HL-60 (cell line): ENCODE data around the gene ZNF184.

Experiments
- DNase-seq, 2 experiments: peaks; one replicate each; pipeline ENCODE4 v3.0.0-alpha.2; 2010 to 2020; ENCODE audit warnings: low read depth in 1 of 2, low spot score in 1 of 2
- H3K27ac ChIP-seq: fragments of 250-450 bp; sonication (Bioruptor Pico); replicated peaks from 2 replicates; pipeline ENCODE4 v1.5.1; 2020; ENCODE audit warnings: mild to moderate bottlenecking, moderate library complexity
- H3K27me3 ChIP-seq: fragments of 250-450 bp; sonication (Bioruptor Pico); 2 replicates; pipeline ENCODE4 v1.5.1; 2021; ENCODE audit warnings: mild to moderate bottlenecking, moderate library complexity; ENCODE audit not compliant: insufficient read depth, poor library complexity, severe bottlenecking
- H3K4me3 ChIP-seq: replicated peaks from 2 replicates; pipeline ENCODE4 v1.5.1; 2011; ENCODE audit warnings: mild to moderate bottlenecking, control low read depth, low read length; ENCODE audit not compliant: insufficient read depth
- CTCF ChIP-seq: IDR thresholded peaks from one replicate; pipeline ENCODE4 v1.5.1; 2011; ENCODE audit warnings: low read length, control low read depth, inconsistent platforms; ENCODE audit not compliant: insufficient read depth
- GABPA ChIP-seq: IDR thresholded peaks from 2 replicates; pipeline ENCODE4 v1.6.1; 2012; ENCODE audit warnings: low read depth
- POLR2AphosphoS5 ChIP-seq: IDR thresholded peaks from 2 replicates; pipeline ENCODE4 v1.6.1; 2012; ENCODE audit warnings: low read depth
- SPI1 ChIP-seq: IDR thresholded peaks from 2 replicates; pipeline ENCODE4 v1.6.1; 2012; ENCODE audit warnings: low read depth, mild to moderate bottlenecking, borderline replicate concordance
- TF ChIP-seq, protein P1 (sequence below): IDR thresholded peaks from 2 replicates; pipeline ENCODE4 v1.6.1; 2012; ENCODE audit warnings: low read depth; ENCODE audit not compliant: insufficient replicate concordance

ZNF184 gene

DNA sequence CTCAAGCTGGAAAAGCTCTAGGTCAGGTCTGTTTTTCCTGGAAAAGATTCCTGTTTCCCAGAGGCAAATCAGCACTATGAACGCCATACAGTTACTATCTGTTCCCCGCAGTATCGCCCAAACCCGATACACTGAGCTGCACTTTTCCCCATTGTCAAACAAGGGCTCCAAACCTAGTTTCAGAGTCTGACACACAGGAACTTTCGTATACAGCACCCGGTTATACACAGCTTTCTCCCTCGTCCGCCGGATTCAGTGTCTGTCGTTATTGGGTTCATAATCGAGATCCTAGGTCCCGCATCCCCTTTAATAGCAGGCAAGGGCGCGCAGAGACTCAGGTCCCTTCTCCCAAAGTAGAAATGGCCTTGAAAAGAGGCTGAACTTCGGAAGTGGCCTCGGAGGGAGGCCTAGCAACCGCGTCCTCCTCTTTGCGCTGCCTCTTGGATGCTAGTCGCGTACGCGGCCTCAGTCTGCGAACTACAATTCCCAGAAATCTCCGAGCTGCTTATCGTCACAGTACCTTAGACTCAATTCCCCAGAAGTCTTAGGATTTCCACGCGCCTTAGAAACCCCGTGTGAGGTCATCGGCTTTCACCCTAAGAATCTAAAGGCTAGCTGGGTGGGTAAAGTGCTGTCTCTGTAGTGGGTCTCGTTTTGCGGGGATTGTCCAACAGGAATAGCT lies 50.1 kb downstream of the ZNF184 start:
- Histone ChIP-seq H3K27ac (no peak overlapping the region), H3K27me3 (no peaks in the 10 kb centered on the region), H3K4me3 (no peak overlapping the region)
- TF ChIP-seq, protein P1, sequence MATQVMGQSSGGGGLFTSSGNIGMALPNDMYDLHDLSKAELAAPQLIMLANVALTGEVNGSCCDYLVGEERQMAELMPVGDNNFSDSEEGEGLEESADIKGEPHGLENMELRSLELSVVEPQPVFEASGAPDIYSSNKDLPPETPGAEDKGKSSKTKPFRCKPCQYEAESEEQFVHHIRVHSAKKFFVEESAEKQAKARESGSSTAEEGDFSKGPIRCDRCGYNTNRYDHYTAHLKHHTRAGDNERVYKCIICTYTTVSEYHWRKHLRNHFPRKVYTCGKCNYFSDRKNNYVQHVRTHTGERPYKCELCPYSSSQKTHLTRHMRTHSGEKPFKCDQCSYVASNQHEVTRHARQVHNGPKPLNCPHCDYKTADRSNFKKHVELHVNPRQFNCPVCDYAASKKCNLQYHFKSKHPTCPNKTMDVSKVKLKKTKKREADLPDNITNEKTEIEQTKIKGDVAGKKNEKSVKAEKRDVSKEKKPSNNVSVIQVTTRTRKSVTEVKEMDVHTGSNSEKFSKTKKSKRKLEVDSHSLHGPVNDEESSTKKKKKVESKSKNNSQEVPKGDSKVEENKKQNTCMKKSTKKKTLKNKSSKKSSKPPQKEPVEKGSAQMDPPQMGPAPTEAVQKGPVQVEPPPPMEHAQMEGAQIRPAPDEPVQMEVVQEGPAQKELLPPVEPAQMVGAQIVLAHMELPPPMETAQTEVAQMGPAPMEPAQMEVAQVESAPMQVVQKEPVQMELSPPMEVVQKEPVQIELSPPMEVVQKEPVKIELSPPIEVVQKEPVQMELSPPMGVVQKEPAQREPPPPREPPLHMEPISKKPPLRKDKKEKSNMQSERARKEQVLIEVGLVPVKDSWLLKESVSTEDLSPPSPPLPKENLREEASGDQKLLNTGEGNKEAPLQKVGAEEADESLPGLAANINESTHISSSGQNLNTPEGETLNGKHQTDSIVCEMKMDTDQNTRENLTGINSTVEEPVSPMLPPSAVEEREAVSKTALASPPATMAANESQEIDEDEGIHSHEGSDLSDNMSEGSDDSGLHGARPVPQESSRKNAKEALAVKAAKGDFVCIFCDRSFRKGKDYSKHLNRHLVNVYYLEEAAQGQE = no peak
- TF ChIP-seq GABPA (no peak), CTCF (no peak), SPI1 (no peak), POLR2AphosphoS5 (no peak)
- DNase-seq = no peak

- DNase-seq = no peak
- TF ChIP-seq POLR2AphosphoS5 (no peak), GABPA (no peak), SPI1 (no peak), CTCF (no peak)
- TF ChIP-seq, protein P1 = no peak
- Histone ChIP-seq H3K27ac (no peak overlapping the region), H3K4me3 (no peak overlapping the region), H3K27me3 (no peaks in the 10 kb centered on the region)
Observed at GRCh38 chr6:27419363-27419762, 53.5 kb downstream of the ZNF184 start.

GRCh38 chr6:27415898-27416297 lies 57.0 kb downstream of the ZNF184 start:
- H3K27me3 ChIP-seq = no peaks in the 10 kb centered on the region

More at GRCh38 chr6:27415898-27416297, 57.0 kb downstream of the ZNF184 start:
- Histone ChIP-seq H3K4me3 (no peak overlapping the region), H3K27ac (no peak overlapping the region)
- TF ChIP-seq GABPA (no peak), CTCF (no peak), POLR2AphosphoS5 (no peak), SPI1 (no peak)
- TF ChIP-seq, protein P1 = no peak
- no peak for DNase-seq
